HepG2 (cell line): ENCODE data around the gene GALNT1. TPM values are rescaled to one million over a fixed set of nuclear protein-coding genes. Genes with fewer than 3 reads are reported as not detected.

ENCODE experiments used
- ISL2 ChIP-seq: sonication (generic); formaldehyde crosslinking; IDR thresholded peaks from 2 replicates; pipeline ENCODE4 v1.5.0; 2020; ENCODE audit warnings: missing genetic modification reagents
- JUN ChIP-seq: sonication (generic); formaldehyde crosslinking; IDR thresholded peaks from 2 replicates; pipeline ENCODE4 v1.4.0; 2020; ENCODE audit warnings: mild to moderate bottlenecking, missing genetic modification reagents
- LCORL ChIP-seq, 2 experiments: fragments of 450-650 bp in 1 of 2; sonication (generic) in 1 of 2; formaldehyde crosslinking in 1 of 2; IDR thresholded peaks; 2 replicates each; pipeline versions ENCODE4 v1.5.0 to v1.6.1; 2017 to 2020; ENCODE audit warnings: antibody characterized with exemption in 1 of 2, missing genetic modification reagents in 1 of 2
- MAFG ChIP-seq: sonication (generic); formaldehyde crosslinking; IDR thresholded peaks from 2 replicates; pipeline ENCODE4 v1.5.1; 2020; ENCODE audit warnings: mild to moderate bottlenecking, missing genetic modification reagents
- MED8 ChIP-seq: sonication (generic); formaldehyde crosslinking; IDR thresholded peaks from 2 replicates; pipeline ENCODE4 v1.8.1; 2023; ENCODE audit warnings: mild to moderate bottlenecking, missing genetic modification reagents; ENCODE audit not compliant: insufficient replicate concordance
- PAWR ChIP-seq: sonication (generic); formaldehyde crosslinking; IDR thresholded peaks from 2 replicates; pipeline ENCODE4 v1.4.0; 2020; ENCODE audit warnings: missing genetic modification reagents, mild to moderate bottlenecking, borderline replicate concordance
- SAP130 ChIP-seq: IDR thresholded peaks from 2 replicates; pipeline ENCODE4 v1.6.1; 2016; ENCODE audit warnings: low read depth
- TAF15 ChIP-seq: fragments of 200-400 bp; formaldehyde crosslinking; IDR thresholded peaks from one replicate; pipeline ENCODE4 v1.6.1; 2018; ENCODE audit warnings: mild to moderate bottlenecking, low read depth, low read length; ENCODE audit not compliant: poor library complexity, severe bottlenecking
- YEATS2 ChIP-seq: sonication (generic); formaldehyde crosslinking; IDR thresholded peaks from 2 replicates; pipeline ENCODE4 v1.4.0; 2020; ENCODE audit warnings: missing genetic modification reagents, borderline replicate concordance
- YEATS4 ChIP-seq: sonication (generic); formaldehyde crosslinking; IDR thresholded peaks from 2 replicates; pipeline ENCODE4 v1.4.0; 2020; ENCODE audit warnings: missing genetic modification reagents, borderline replicate concordance
- ZBTB38 ChIP-seq: sonication (generic); formaldehyde crosslinking; IDR thresholded peaks from 2 replicates; pipeline ENCODE4 v1.5.1; 2020; ENCODE audit warnings: mild to moderate bottlenecking, missing genetic modification reagents
- ZFP1 ChIP-seq: IDR thresholded peaks from 2 replicates; pipeline ENCODE4 v1.6.1; 2016
- ZKSCAN8 ChIP-seq: IDR thresholded peaks from 2 replicates; pipeline ENCODE4 v1.6.1; 2016; ENCODE audit warnings: borderline replicate concordance, missing genetic modification reagents, missing compliant biosample characterization
- ZNF333 ChIP-seq: sonication (generic); formaldehyde crosslinking; IDR thresholded peaks from 2 replicates; pipeline ENCODE4 v1.4.0; 2020; ENCODE audit warnings: mild to moderate bottlenecking, missing genetic modification reagents, borderline replicate concordance
- ZNF34 ChIP-seq: sonication (generic); formaldehyde crosslinking; IDR thresholded peaks from 2 replicates; pipeline ENCODE4 v1.4.0; 2020; ENCODE audit warnings: mild to moderate bottlenecking, missing genetic modification reagents, borderline replicate concordance
- ZNF501 ChIP-seq: sonication (generic); formaldehyde crosslinking; IDR thresholded peaks from 2 replicates; pipeline ENCODE4 v1.5.1; 2020; ENCODE audit warnings: mild to moderate bottlenecking, moderate library complexity, missing genetic modification reagents
- ZNF737 ChIP-seq: sonication (generic); formaldehyde crosslinking; IDR thresholded peaks from 2 replicates; pipeline ENCODE4 v1.5.0; 2020; ENCODE audit warnings: missing genetic modification reagents, mild to moderate bottlenecking, borderline replicate concordance
- ZNF761 ChIP-seq: sonication (generic); formaldehyde crosslinking; conservative IDR thresholded peaks from 2 replicates; pipeline ENCODE4 v1.4.0; 2020; ENCODE audit warnings: mild to moderate bottlenecking, missing genetic modification reagents
- ZSCAN29 ChIP-seq: sonication (generic); formaldehyde crosslinking; conservative IDR thresholded peaks from 2 replicates; pipeline ENCODE4 v1.4.0; 2020; ENCODE audit warnings: mild to moderate bottlenecking, missing genetic modification reagents
- polyA plus RNA-seq, 8 experiments: library from polyadenylated mRNA; depleted of rRNA in 3 of 8; stranded (reverse) in 7 of 8; unstranded in 1 of 8; fragments of >200 nt; fragmentation: Illumina TruSeq in 4 of 8; extraction: Trizol in 4 of 8; gene quantifications; 2 replicates each; pipeline versions ENCODE4 v1.2.1 to v1.2.3, GENCODE V29; 2011 to 2016; ENCODE audit warnings: low read depth in 4 of 8, missing spikeins in 1 of 8, mixed read lengths in 1 of 8; ENCODE audit not compliant: insufficient read depth in 1 of 8
- total RNA-seq, 5 experiments: library from RNA; depleted of rRNA; stranded (reverse); fragments of >200 nt; fragmentation: Illumina TruSeq; extraction: Trizol; gene quantifications; 2 replicates each; pipeline ENCODE4 v1.2.3, GENCODE V29; 2016; ENCODE audit warnings: low read depth in 1 of 5
- TF ChIP-seq, protein P1 (sequence below): sonication (generic); formaldehyde crosslinking; IDR thresholded peaks from 2 replicates; pipeline ENCODE4 v1.5.0; 2020; ENCODE audit warnings: missing genetic modification reagents
- TF ChIP-seq, protein P2 (sequence below): sonication (generic); formaldehyde crosslinking; IDR thresholded peaks from 2 replicates; pipeline ENCODE4 v1.8.0; 2022; ENCODE audit warnings: missing genetic modification reagents, mild to moderate bottlenecking, moderate library complexity, borderline replicate concordance
- TF ChIP-seq, protein P3 (sequence below): sonication (generic); formaldehyde crosslinking; IDR thresholded peaks from 2 replicates; pipeline ENCODE4 v1.4.0; 2020; ENCODE audit warnings: missing genetic modification reagents, borderline replicate concordance

The GALNT1 gene
- total and polyA plus RNA-seq, 2 of the 13 experiments (the other 11 are each of a cell fraction or from before 2014, with no cell fraction given) = 41.1 to 100 TPM

DNA sequence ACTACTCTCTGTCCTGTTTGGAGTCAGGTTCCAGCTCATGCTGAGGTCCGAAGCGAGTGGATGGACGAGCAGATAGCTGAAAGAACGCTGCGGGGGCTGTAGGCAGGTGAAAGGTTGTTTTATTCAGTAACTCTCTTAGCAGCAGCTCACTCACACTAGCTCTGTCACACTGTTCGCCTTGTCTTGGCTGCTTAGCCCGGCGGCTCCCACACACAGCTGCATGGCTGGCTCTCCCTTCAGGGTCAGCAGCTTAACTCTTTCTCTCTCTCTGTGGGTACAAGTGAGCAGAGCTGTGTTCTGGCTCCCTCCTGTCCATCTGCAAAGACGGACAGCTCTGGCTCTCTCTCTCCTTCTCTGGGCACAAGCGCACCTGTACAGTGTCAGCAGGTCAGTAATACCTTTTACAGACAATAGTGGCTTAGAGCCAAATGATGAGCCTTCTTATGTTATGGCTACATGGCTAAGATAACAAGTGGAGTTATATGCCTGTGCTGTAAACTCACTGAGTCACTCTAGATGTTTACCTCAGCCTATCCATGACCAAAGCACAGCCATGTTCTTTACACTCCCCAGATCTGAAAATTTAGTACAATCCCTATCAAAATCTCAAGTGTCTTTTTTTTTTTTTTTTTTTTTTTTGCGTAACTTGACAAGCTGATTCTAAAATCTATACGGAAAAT lies 149.3 kb downstream of the GALNT1 start (continued):
- TF ChIP-seq, protein P1, sequence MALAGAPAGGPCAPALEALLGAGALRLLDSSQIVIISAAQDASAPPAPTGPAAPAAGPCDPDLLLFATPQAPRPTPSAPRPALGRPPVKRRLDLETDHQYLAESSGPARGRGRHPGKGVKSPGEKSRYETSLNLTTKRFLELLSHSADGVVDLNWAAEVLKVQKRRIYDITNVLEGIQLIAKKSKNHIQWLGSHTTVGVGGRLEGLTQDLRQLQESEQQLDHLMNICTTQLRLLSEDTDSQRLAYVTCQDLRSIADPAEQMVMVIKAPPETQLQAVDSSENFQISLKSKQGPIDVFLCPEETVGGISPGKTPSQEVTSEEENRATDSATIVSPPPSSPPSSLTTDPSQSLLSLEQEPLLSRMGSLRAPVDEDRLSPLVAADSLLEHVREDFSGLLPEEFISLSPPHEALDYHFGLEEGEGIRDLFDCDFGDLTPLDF (CRISPR knock-in tag) = no peak
- TF ChIP-seq TAF15 (no peak), ZNF34 (CRISPR knock-in tag) (no peak), ZFP1 (CRISPR knock-in tag) (no peak), ZKSCAN8 (CRISPR knock-in tag) (no peak), MAFG (CRISPR knock-in tag) (no peak), ISL2 (CRISPR knock-in tag) (no peak), JUN (CRISPR knock-in tag) (0 out of 2 replicates have a peak, but pooled peaks have one; percentile 16), ZBTB38 (CRISPR knock-in tag) (peak; percentile 52; the same call in 1 of the 2 replicates), ZNF501 (CRISPR knock-in tag) (0 out of 2 replicates have a peak, but pooled peaks have one; percentile 32), LCORL (IDR thresholded peaks at IDR 0.05) (no peak), LCORL (CRISPR knock-in tag; IDR thresholded peaks at IDR 0.05) (0 out of 2 replicates have a peak, but pooled peaks have one; percentile 8), SAP130 (peak; percentile 39; the same call in 1 of the 2 replicates), MED8 (no peak), ZNF333 (CRISPR knock-in tag) (no peak), PAWR (no peak), ZNF737 (no peak), YEATS4 (no peak), ZNF761 (CRISPR knock-in tag) (no peak), ZSCAN29 (CRISPR knock-in tag) (no peak), YEATS2 (CRISPR knock-in tag) (0 out of 2 replicates have a peak, but pooled peaks have one; percentile 19)
- TF ChIP-seq, protein P2, sequence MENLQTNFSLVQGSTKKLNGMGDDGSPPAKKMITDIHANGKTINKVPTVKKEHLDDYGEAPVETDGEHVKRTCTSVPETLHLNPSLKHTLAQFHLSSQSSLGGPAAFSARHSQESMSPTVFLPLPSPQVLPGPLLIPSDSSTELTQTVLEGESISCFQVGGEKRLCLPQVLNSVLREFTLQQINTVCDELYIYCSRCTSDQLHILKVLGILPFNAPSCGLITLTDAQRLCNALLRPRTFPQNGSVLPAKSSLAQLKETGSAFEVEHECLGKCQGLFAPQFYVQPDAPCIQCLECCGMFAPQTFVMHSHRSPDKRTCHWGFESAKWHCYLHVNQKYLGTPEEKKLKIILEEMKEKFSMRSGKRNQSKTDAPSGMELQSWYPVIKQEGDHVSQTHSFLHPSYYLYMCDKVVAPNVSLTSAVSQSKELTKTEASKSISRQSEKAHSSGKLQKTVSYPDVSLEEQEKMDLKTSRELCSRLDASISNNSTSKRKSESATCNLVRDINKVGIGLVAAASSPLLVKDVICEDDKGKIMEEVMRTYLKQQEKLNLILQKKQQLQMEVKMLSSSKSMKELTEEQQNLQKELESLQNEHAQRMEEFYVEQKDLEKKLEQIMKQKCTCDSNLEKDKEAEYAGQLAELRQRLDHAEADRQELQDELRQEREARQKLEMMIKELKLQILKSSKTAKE (CRISPR knock-in tag) = no peak
- TF ChIP-seq, protein P3, sequence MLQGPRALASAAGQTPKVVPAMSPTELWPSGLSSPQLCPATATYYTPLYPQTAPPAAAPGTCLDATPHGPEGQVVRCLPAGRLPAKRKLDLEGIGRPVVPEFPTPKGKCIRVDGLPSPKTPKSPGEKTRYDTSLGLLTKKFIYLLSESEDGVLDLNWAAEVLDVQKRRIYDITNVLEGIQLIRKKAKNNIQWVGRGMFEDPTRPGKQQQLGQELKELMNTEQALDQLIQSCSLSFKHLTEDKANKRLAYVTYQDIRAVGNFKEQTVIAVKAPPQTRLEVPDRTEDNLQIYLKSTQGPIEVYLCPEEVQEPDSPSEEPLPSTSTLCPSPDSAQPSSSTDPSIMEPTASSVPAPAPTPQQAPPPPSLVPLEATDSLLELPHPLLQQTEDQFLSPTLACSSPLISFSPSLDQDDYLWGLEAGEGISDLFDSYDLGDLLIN (CRISPR knock-in tag) = no peak
